Stimulated activated effector memory CD8-positive, alpha-beta T cell treated with anti-CD3 and anti-CD28 coated beads, Interleukin-12 subunit alpha, Interleukin-12 subunit beta, amount 100 ng/mL, for 72 hours (primary cell): ENCODE measurements around the gene CSTPP1.

ENCODE experiments used
- ATAC-seq: fragments of 150-1000 bp; cut with Tn5 transposase; 2 replicates; pipeline ENCODE4 v1.10.0; 2021
- DNase-seq, 2 donors: peaks; one replicate each; pipeline ENCODE4 v3.0.0; 2021 to 2022; ENCODE audit warnings: low spot score in 2 of 2
- H3K27ac Mint-ChIP-seq: one replicate; pipeline ENCODE4 v1.8.0; 2022; ENCODE audit warnings: mild to moderate bottlenecking, mixed read lengths
- H3K36me3 Mint-ChIP-seq: one replicate; pipeline ENCODE4 v1.8.0; 2022; ENCODE audit warnings: mild to moderate bottlenecking, mixed read lengths
- H3K4me1 Mint-ChIP-seq: one replicate; pipeline ENCODE4 v1.8.0; 2022; ENCODE audit warnings: mixed read lengths
- H3K4me3 Mint-ChIP-seq: one replicate; pipeline ENCODE4 v1.8.0; 2022; ENCODE audit warnings: mild to moderate bottlenecking, mixed read lengths
- H3K9me3 Mint-ChIP-seq: one replicate; pipeline ENCODE4 v1.8.0; 2022; ENCODE audit warnings: mixed read lengths

Gene CSTPP1

GRCh38 chr11:46901156-46901555 is 35.4 kb upstream of the CSTPP1 start:
- no peaks in the 10 kb centered on the region for H3K9me3 Mint-ChIP-seq
- no peaks in the 10 kb centered on the region for H3K36me3 Mint-ChIP-seq
- DNase-seq (no peak), ATAC-seq (no peak)
- no peak overlapping the region for H3K27ac Mint-ChIP-seq
- no peak overlapping the region for H3K4me3 Mint-ChIP-seq
- no peaks in the 10 kb centered on the region for H3K4me1 Mint-ChIP-seq

- no peak overlapping the region for H3K4me3 Mint-ChIP-seq
- DNase-seq (no peak), ATAC-seq (no peak)
- H3K27ac Mint-ChIP-seq, result no peak overlapping the region
- H3K36me3 Mint-ChIP-seq, result no peaks in the 10 kb centered on the region
- no peaks in the 10 kb centered on the region for H3K4me1 Mint-ChIP-seq
- no peaks in the 10 kb centered on the region for H3K9me3 Mint-ChIP-seq
These were observed 33.9 kb upstream of the CSTPP1 start for GRCh38 chr11:46902694-46903093.

GRCh38 chr11:46903846-46904245 is 32.7 kb upstream of the CSTPP1 start:
- Mint-ChIP-seq H3K4me1 (no peaks in the 10 kb centered on the region), H3K36me3 (no peaks in the 10 kb centered on the region), H3K27ac (no peak overlapping the region), H3K9me3 (no peaks in the 10 kb centered on the region), H3K4me3 (no peak overlapping the region)
- DNase-seq, result no peak
- no peak for ATAC-seq

- DNase-seq, result no peak
- Mint-ChIP-seq H3K27ac (no peak overlapping the region), H3K4me1 (no peaks in the 10 kb centered on the region), H3K36me3 (no peaks in the 10 kb centered on the region), H3K9me3 (no peaks in the 10 kb centered on the region), H3K4me3 (no peak overlapping the region)
- no peak for ATAC-seq
These were observed 30.8 kb upstream of the CSTPP1 start for GRCh38 chr11:46905806-46906205.

- H3K4me1 Mint-ChIP-seq, result no peaks in the 10 kb centered on the region
- H3K27ac Mint-ChIP-seq, result no peak overlapping the region
- no peak for DNase-seq
- H3K9me3 Mint-ChIP-seq, result no peaks in the 10 kb centered on the region
- ATAC-seq, result no peak
- H3K36me3 Mint-ChIP-seq, result no peaks in the 10 kb centered on the region
- H3K4me3 Mint-ChIP-seq, result no peak overlapping the region
These were observed 29.9 kb upstream of the CSTPP1 start for GRCh38 chr11:46906609-46907041.

GRCh38 chr11:46907606-46908005 is 29.0 kb upstream of the CSTPP1 start:
- H3K4me3 Mint-ChIP-seq, result no peak overlapping the region
- no peak overlapping the region for H3K27ac Mint-ChIP-seq
- no peaks in the 10 kb centered on the region for H3K4me1 Mint-ChIP-seq
- no peak for DNase-seq
- H3K9me3 Mint-ChIP-seq, result no peaks in the 10 kb centered on the region
- ATAC-seq, result no peak
- H3K36me3 Mint-ChIP-seq, result no peaks in the 10 kb centered on the region

- DNase-seq (no peak), ATAC-seq (no peak)
- no peak overlapping the region for H3K4me3 Mint-ChIP-seq
These were observed 23.9 kb upstream of the CSTPP1 start for GRCh38 chr11:46912526-46913150.

GRCh38 chr11:46913484-46913883 is 23.1 kb upstream of the CSTPP1 start:
- no peaks in the 10 kb centered on the region for H3K36me3 Mint-ChIP-seq
- H3K4me1 Mint-ChIP-seq, result peaks cover 12% of the 10 kb centered on the region
- ATAC-seq, result no peak
- H3K27ac Mint-ChIP-seq, result no peak overlapping the region
- no peak overlapping the region for H3K4me3 Mint-ChIP-seq
- H3K9me3 Mint-ChIP-seq, result no peaks in the 10 kb centered on the region
- no peak for DNase-seq

More at GRCh38 chr11:46912526-46913150, 23.9 kb upstream of the CSTPP1 start:
- Mint-ChIP-seq H3K9me3 (no peaks in the 10 kb centered on the region), H3K36me3 (no peaks in the 10 kb centered on the region), H3K27ac (no peak overlapping the region), H3K4me1 (peaks cover 12% of the 10 kb centered on the region)

- Mint-ChIP-seq H3K4me3 (no peak overlapping the region), H3K4me1 (peaks cover 19% of the 10 kb centered on the region), H3K27ac (no peak overlapping the region), H3K9me3 (no peaks in the 10 kb centered on the region), H3K36me3 (no peaks in the 10 kb centered on the region)
- DNase-seq, result no peak
- no peak for ATAC-seq
These were observed 22.2 kb upstream of the CSTPP1 start for GRCh38 chr11:46914363-46914762.

GRCh38 chr11:46914910-46915309 is 21.7 kb upstream of the CSTPP1 start:
- no peak for ATAC-seq
- H3K9me3 Mint-ChIP-seq, result no peaks in the 10 kb centered on the region
- peaks cover 24% of the 10 kb centered on the region for H3K4me1 Mint-ChIP-seq
- no peak for DNase-seq
- no peak overlapping the region for H3K27ac Mint-ChIP-seq
- no peak overlapping the region for H3K4me3 Mint-ChIP-seq
- no peaks in the 10 kb centered on the region for H3K36me3 Mint-ChIP-seq

GRCh38 chr11:46916286-46917108 is 20.1 kb upstream of the CSTPP1 start:
- Mint-ChIP-seq H3K9me3 (no peaks in the 10 kb centered on the region), H3K27ac (no peak overlapping the region)
- DNase-seq, result peak in 1 of 2 donors; percentile 56

GRCh38 chr11:46917109-46917761 is 19.3 kb upstream of the CSTPP1 start:
- Mint-ChIP-seq H3K4me3 (peak overlapping the region; percentile 70), H3K27ac (no peak overlapping the region), H3K36me3 (no peaks in the 10 kb centered on the region), H3K9me3 (no peaks in the 10 kb centered on the region), H3K4me1 (peaks cover 25% of the 10 kb centered on the region)
- ATAC-seq, result peak; percentile 5
- DNase-seq, result no peak

More at GRCh38 chr11:46916286-46917108, 20.1 kb upstream of the CSTPP1 start:
- H3K4me3 Mint-ChIP-seq, result peak overlapping the region; percentile 70
- H3K36me3 Mint-ChIP-seq, result no peaks in the 10 kb centered on the region
- H3K4me1 Mint-ChIP-seq, result peaks cover 25% of the 10 kb centered on the region
- ATAC-seq, result peak; percentile 64

- Mint-ChIP-seq H3K4me1 (peaks cover 25% of the 10 kb centered on the region), H3K9me3 (no peaks in the 10 kb centered on the region), H3K36me3 (no peaks in the 10 kb centered on the region), H3K27ac (no peak overlapping the region), H3K4me3 (peak overlapping the region; percentile 70)
- ATAC-seq (no peak), DNase-seq (no peak)
These were observed 18.8 kb upstream of the CSTPP1 start for GRCh38 chr11:46917762-46918082.

- Mint-ChIP-seq H3K36me3 (no peaks in the 10 kb centered on the region), H3K4me3 (peak within 1 kb of the TSS; percentile 76), H3K4me1 (peaks cover 25% of the 10 kb centered on the region), H3K9me3 (no peaks in the 10 kb centered on the region), H3K27ac (peak within 1 kb of the TSS; percentile 21)
- DNase-seq (peak in 1 of 2 donors; percentile 63), ATAC-seq (peak; percentile 73)
These were observed 18.3 kb upstream of the CSTPP1 start, which contains the start of gene LRP4 for GRCh38 chr11:46918083-46918787. Gene LRP4 (minus strand): TSS chr11:46918550. CDS start chr11:46918379, 171 bp downstream.
